ENCODE measurements around the gene COPA. TPM values are rescaled to one million over a fixed set of nuclear protein-coding genes. Genes with fewer than 3 reads are reported as not detected.

Gene COPA
- total RNA-seq, 3 donors from 2014 or later = 138 to 170 (median 153) TPM

DNA sequence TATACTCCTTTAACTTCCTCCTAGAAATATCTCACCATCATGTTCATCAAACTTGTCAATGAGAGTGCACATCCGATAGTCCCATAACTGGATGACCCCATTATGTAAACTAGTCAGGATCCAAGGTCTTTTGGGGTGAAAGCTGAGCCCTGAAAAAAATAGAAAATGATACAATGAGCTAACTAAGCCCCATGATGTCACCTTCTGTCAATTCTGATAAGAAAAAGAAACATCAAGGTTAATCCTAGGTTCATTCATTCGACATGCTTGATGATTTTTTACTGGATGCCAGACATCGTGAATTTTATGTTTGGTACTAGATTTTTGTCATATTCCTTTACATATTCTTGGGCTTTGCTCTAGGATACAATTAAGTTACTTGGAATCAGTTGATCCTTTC, 2.9 kb downstream of the COPA start:
- TF ChIP-seq, protein P1, sequence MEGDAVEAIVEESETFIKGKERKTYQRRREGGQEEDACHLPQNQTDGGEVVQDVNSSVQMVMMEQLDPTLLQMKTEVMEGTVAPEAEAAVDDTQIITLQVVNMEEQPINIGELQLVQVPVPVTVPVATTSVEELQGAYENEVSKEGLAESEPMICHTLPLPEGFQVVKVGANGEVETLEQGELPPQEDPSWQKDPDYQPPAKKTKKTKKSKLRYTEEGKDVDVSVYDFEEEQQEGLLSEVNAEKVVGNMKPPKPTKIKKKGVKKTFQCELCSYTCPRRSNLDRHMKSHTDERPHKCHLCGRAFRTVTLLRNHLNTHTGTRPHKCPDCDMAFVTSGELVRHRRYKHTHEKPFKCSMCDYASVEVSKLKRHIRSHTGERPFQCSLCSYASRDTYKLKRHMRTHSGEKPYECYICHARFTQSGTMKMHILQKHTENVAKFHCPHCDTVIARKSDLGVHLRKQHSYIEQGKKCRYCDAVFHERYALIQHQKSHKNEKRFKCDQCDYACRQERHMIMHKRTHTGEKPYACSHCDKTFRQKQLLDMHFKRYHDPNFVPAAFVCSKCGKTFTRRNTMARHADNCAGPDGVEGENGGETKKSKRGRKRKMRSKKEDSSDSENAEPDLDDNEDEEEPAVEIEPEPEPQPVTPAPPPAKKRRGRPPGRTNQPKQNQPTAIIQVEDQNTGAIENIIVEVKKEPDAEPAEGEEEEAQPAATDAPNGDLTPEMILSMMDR (IDR thresholded peaks at IDR 0.05) = no peak
- TF ChIP-seq POLR2A (IDR thresholded peaks at IDR 0.05) = no peak
- no peak for TF ChIP-seq POLR2AphosphoS5 (IDR thresholded peaks at IDR 0.05)
- intact Hi-C loops (cut with DNase I; ENCODE audit: low total_unique reads) = no loop called here

DNA sequence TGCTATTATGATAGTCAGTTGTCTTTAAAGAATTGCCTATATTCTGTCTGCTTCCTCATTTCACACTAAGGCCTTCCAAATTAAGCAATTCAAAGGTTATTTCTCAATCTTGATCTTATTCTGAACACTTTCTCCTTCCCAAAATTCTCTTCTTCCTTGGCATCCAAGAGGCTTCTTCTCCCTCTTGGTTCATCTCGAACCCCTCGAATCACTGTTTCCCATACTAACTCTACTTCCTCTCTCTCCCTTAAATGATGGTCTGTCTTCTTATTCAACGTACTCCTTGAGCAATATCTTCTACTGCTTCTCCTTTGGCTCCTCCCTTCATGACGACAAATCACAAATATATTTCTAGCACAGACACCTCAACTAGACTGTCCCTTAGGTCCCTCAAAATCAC, 4.5 kb downstream of the COPA start:
- intact Hi-C loops (cut with DNase I; ENCODE audit: low total_unique reads) = no loop called here
- DNase-seq (ENCODE audit: low spot score in 2 of 2) = no peak
- Histone ChIP-seq H3K27me3 (no peaks in the 10 kb centered on the region), H3K36me3 (peaks cover 4% of the 10 kb centered on the region), H3K9me3 (no peaks in the 10 kb centered on the region), H3K4me1 (peaks cover 0 to 16% of the 10 kb centered on the region in 2 donors), H3K4me3 (no peak overlapping the region), H3K27ac (no peak overlapping the region)
- no peak for TF ChIP-seq POLR2A (IDR thresholded peaks at IDR 0.05)
- TF ChIP-seq, protein P1 (IDR thresholded peaks at IDR 0.05) = no peak
- TF ChIP-seq POLR2AphosphoS5 (IDR thresholded peaks at IDR 0.05) = no peak

More for the DNA sequence above, 2.9 kb downstream of the COPA start:
- no peak overlapping the region for H3K27ac ChIP-seq
- H3K4me3 ChIP-seq = no peak overlapping the region
- no peaks in the 10 kb centered on the region for H3K27me3 ChIP-seq
- H3K4me1 ChIP-seq = peaks cover 0 to 20% of the 10 kb centered on the region in 2 donors
- no peaks in the 10 kb centered on the region for H3K9me3 ChIP-seq
- H3K36me3 ChIP-seq = peaks cover 4% of the 10 kb centered on the region
- no peak for DNase-seq (ENCODE audit: low spot score in 2 of 2)

DNA sequence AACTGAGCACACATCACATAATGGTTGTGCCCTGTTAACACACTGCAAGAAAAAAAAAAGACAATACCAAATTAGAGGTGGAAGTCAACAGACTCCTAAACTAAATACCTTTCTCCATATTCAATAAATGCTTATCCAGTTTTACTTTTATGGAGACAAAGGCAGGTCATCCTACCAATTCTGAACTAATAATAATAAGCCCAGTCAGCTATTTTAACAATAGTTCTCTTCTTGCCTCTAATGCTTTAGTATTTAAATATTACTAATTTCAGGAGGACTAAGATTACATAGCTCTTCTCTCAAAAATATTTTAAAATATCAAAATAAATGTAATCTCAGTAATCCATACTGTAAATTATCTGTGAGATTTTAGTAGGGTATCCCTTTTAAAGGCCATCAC, 10.5 kb downstream of the COPA start:
- H3K36me3 ChIP-seq = no peaks in the 10 kb centered on the region
- H3K4me3 ChIP-seq = no peak overlapping the region
- H3K27ac ChIP-seq = no peak overlapping the region
- no peak for DNase-seq (ENCODE audit: low spot score in 2 of 2)
- intact Hi-C loops (cut with DNase I; ENCODE audit: low total_unique reads) = no loop called here
- no peak for TF ChIP-seq POLR2AphosphoS5 (IDR thresholded peaks at IDR 0.05)
- TF ChIP-seq, protein P1 (IDR thresholded peaks at IDR 0.05) = no peak
- TF ChIP-seq POLR2A (IDR thresholded peaks at IDR 0.05) = no peak
- H3K4me1 ChIP-seq = no peaks in the 10 kb centered on the region
- no peaks in the 10 kb centered on the region for H3K9me3 ChIP-seq
- no peaks in the 10 kb centered on the region for H3K27me3 ChIP-seq

DNA sequence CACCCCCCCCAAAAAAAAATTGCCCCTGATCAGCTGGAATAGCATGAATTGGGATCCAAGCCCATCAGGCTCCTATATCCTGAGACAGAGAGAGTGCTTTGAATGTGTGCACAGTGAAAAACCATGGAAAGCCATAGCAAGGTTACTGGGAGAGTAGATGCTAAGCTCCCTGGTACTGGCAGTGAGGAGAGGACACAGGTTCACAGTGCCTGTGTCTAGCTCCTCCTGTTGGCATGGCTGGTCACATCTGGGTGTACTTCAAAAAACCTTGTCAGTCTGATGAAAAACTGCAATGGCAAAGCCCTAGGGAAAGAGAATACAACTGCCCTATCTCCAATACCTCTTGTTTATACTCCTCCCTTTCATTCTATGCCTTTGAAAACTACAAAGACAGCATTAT, 12.9 kb downstream of the COPA start:
- no peak for DNase-seq (ENCODE audit: low spot score in 2 of 2)
- Histone ChIP-seq H3K36me3 (peaks cover 5% of the 10 kb centered on the region), H3K4me1 (no peaks in the 10 kb centered on the region), H3K4me3 (no peak overlapping the region), H3K27me3 (no peaks in the 10 kb centered on the region), H3K27ac (no peak overlapping the region), H3K9me3 (no peaks in the 10 kb centered on the region)
- no peak for TF ChIP-seq POLR2A (IDR thresholded peaks at IDR 0.05)
- intact Hi-C loops (cut with DNase I; ENCODE audit: low total_unique reads) = no loop called here

DNA sequence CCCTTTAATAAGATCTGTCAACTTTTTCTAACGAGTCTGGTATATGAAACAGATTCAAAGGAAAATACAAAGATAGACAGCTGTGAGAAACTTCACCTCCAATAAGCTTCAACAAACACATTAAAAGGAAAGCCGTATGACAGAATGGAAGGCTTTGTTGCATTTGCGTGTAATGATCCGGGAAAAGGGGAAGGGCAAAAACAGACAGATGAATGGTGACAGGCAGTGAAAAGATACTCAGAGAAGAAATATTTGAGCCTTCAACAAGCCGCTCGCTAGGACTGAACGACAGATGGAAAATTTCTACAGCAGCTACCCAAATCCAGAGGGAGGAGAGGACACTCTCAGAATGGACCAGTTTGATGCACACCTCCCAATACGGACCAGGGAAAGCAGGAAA, 14.9 kb downstream of the COPA start:
- peaks cover 5% of the 10 kb centered on the region for H3K36me3 ChIP-seq
- no peaks in the 10 kb centered on the region for H3K4me1 ChIP-seq
- TF ChIP-seq POLR2A (IDR thresholded peaks at IDR 0.05) (no peak), POLR2AphosphoS5 (IDR thresholded peaks at IDR 0.05) (no peak)
- TF ChIP-seq, protein P1 (IDR thresholded peaks at IDR 0.05) = no peak
- H3K9me3 ChIP-seq = no peaks in the 10 kb centered on the region
- no peak overlapping the region for H3K4me3 ChIP-seq
- no peak overlapping the region for H3K27ac ChIP-seq
- DNase-seq (ENCODE audit: low spot score in 2 of 2) = no peak
- H3K27me3 ChIP-seq = no peaks in the 10 kb centered on the region
- intact Hi-C loops (cut with DNase I; ENCODE audit: low total_unique reads) = no loop called here

DNA sequence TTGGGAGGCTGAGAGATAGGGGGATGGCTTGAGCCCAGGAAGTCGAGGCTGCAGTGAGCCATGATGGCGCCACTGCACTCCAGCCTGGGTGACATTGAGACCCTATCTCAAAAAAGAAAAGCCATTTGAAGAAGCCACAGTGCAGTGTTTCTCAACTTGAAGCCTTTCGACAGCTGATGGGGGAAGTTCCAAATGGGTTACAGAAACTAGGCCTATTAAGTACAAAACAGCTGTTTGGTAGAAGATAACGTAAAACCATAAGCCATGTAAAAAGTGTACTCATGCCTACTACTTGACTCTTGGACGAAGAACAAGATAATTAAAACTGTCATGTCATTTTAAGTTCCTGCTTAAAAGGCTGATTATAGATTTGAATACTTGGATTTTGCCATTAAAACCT, 16.6 kb downstream of the COPA start:
- no peaks in the 10 kb centered on the region for H3K9me3 ChIP-seq
- no peak for DNase-seq (ENCODE audit: low spot score in 2 of 2)
- no peaks in the 10 kb centered on the region for H3K4me1 ChIP-seq
- no peak overlapping the region for H3K27ac ChIP-seq
- H3K36me3 ChIP-seq = peaks cover 5% of the 10 kb centered on the region
- TF ChIP-seq POLR2AphosphoS5 (IDR thresholded peaks at IDR 0.05) = no peak
- TF ChIP-seq, protein P1 (IDR thresholded peaks at IDR 0.05) = no peak
- no peak for TF ChIP-seq POLR2A (IDR thresholded peaks at IDR 0.05)
- intact Hi-C loops (cut with DNase I; ENCODE audit: low total_unique reads) = no loop called here
- no peak overlapping the region for H3K4me3 ChIP-seq
- no peaks in the 10 kb centered on the region for H3K27me3 ChIP-seq
